HCT116 (cell line): Measurements from ENCODE around the gene KMT2C. TPM values are rescaled to one million over a fixed set of nuclear protein-coding genes. Genes with fewer than 3 reads are reported as not detected.

Source experiments
- ATAC-seq: fragments of 200-7000 bp; cut with Tn5 transposase; 2 replicates; pipeline ENCODE4 v1.9.1; 2020; ENCODE audit warnings: mild to moderate bottlenecking, moderate library complexity
- BruUV-seq: library from RNA; stranded (reverse); fragments of 400-500 nt; replicated peaks from 2 replicates; lab custom pipeline; 2021; lab: Mats Ljungman, UMichigan
- CTCF ChIA-PET: fragments of 300-600 bp; sonication (Branson Sonifier 250); formaldehyde crosslinking; loops from one replicate; lab custom pipeline; 2021; ENCODE audit warnings: antibody characterized with exemption; lab: Charles Lee
- POLR2A ChIA-PET: fragments of 300-600, 350-600 bp; sonication (Branson Sonifier 250); formaldehyde crosslinking; loops from one replicate; lab custom pipeline; 2021; ENCODE audit warnings: antibody characterized with exemption; lab: Charles Lee
- RAD21 ChIA-PET, 2 experiments: fragments of 300-600 bp; sonication (Branson Sonifier 250); formaldehyde crosslinking; loops; one replicate each; lab custom pipeline; 2023; ENCODE audit warnings: low total read pairs in 2 of 2; ENCODE audit not compliant: uncharacterized antibody in 2 of 2, unreplicated experiment in 2 of 2, low non-redundant PET in 1 of 2; lab: Charles Lee
- DNase-seq: peaks from one replicate; pipeline ENCODE4 v3.0.0-alpha.2; 2010; ENCODE audit warnings: low read depth, low spot score
- H2AFZ ChIP-seq: fragments of 200-600 bp; shearing (Covaris generic), sonication (generic); 2 replicates; pipeline ENCODE4 v1.6.1; 2017; ENCODE audit warnings: low read depth, mixed run types, mixed read lengths, antibody characterized with exemption, low read length; ENCODE audit not compliant: poor library complexity, severe bottlenecking
- H3K27ac ChIP-seq: 2 replicates; pipeline ENCODE4 v1.5.1; 2012; ENCODE audit warnings: low read depth, low read length
- H3K27me3 ChIP-seq: fragments of 200-600 bp; sonication (generic); 2 replicates; pipeline ENCODE4 v1.6.1; 2016; ENCODE audit warnings: mixed run types, low read length, mixed read lengths; ENCODE audit not compliant: insufficient read depth
- H3K36me3 ChIP-seq, 2 experiments: fragments of 200-500 bp in 1 of 2; fragments of 200-600 bp in 1 of 2; sonication (Bioruptor generic) in 1 of 2; sonication (generic) in 1 of 2; 2 replicates each; pipeline versions ENCODE4 v1.5.1 to v1.6.1; 2014 to 2016; ENCODE audit warnings: low read length in 2 of 2, inconsistent platforms in 1 of 2, mixed read lengths in 1 of 2, mixed run types in 1 of 2; ENCODE audit not compliant: insufficient read depth in 2 of 2, control insufficient read depth in 1 of 2
- H3K4me1 ChIP-seq, 2 experiments: fragments of 200-600 bp in 1 of 2; sonication (generic) in 1 of 2; 2 replicates each; pipeline versions ENCODE4 v1.5.1 to v1.6.1; 2012 to 2017; ENCODE audit warnings: low read length in 2 of 2, inconsistent platforms in 1 of 2, mild to moderate bottlenecking in 1 of 2, mixed read lengths in 1 of 2, mixed run types in 1 of 2, moderate library complexity in 1 of 2; ENCODE audit not compliant: insufficient read depth in 2 of 2, control insufficient read depth in 1 of 2
- H3K4me2 ChIP-seq: fragments of 200-600 bp; sonication (generic); 2 replicates; pipeline ENCODE4 v1.6.1; 2017; ENCODE audit warnings: mixed run types, low read length, mixed read lengths
- H3K4me3 ChIP-seq, 2 experiments: fragments of 200-600 bp in 1 of 2; sonication (generic) in 1 of 2; replicated peaks in 1 of 2; 2 replicates each; pipeline ENCODE4 v1.5.1; 2011 to 2016; ENCODE audit warnings: low read length in 2 of 2, control low read depth in 1 of 2, low read depth in 1 of 2, mild to moderate bottlenecking in 1 of 2, mixed read lengths in 1 of 2, mixed run types in 1 of 2
- H3K79me2 ChIP-seq: fragments of 200-600 bp; sonication (generic); 2 replicates; pipeline ENCODE4 v1.6.1; 2017; ENCODE audit warnings: mild to moderate bottlenecking, mixed run types, low read length, moderate library complexity, mixed read lengths; ENCODE audit not compliant: insufficient read depth
- H3K9ac ChIP-seq: fragments of 200-600 bp; sonication (generic); 2 replicates; pipeline ENCODE4 v1.6.1; 2016; ENCODE audit warnings: low read length, mixed read lengths
- H3K9me2 ChIP-seq: fragments of 200-600 bp; sonication (generic), shearing (Covaris generic); 2 replicates; pipeline ENCODE4 v1.6.1; 2017; ENCODE audit warnings: mixed run types, mild to moderate bottlenecking, moderate library complexity; ENCODE audit not compliant: insufficient read depth
- H3K9me3 ChIP-seq, 2 experiments: fragments of 200-500 bp in 1 of 2; fragments of 200-600 bp in 1 of 2; sonication (Bioruptor generic) in 1 of 2; sonication (generic) in 1 of 2; 2 replicates each; pipeline ENCODE4 v1.6.1; 2014 to 2017; ENCODE audit warnings: low read length in 2 of 2, mixed read lengths in 2 of 2, inconsistent platforms in 1 of 2, low read depth in 1 of 2, mild to moderate bottlenecking in 1 of 2, mixed run types in 1 of 2, moderate library complexity in 1 of 2; ENCODE audit not compliant: control insufficient read depth in 1 of 2, insufficient read depth in 1 of 2
- H4K20me1 ChIP-seq: fragments of 200-600 bp; sonication (generic), shearing (Covaris generic); 2 replicates; pipeline ENCODE4 v1.6.1; 2017; ENCODE audit warnings: mixed run types, mild to moderate bottlenecking, moderate library complexity; ENCODE audit not compliant: insufficient read depth
- JUND ChIP-seq: IDR thresholded peaks from 2 replicates; pipeline ENCODE4 v1.6.1; 2012
- REST ChIP-seq: IDR thresholded peaks from 2 replicates; pipeline ENCODE4 v1.6.1; 2012; ENCODE audit warnings: low read depth
- SRF ChIP-seq: IDR thresholded peaks from 2 replicates; pipeline ENCODE4 v1.6.1; 2012; ENCODE audit warnings: low read depth
- YY1 ChIP-seq: IDR thresholded peaks from 2 replicates; pipeline ENCODE4 v1.6.1; 2011; ENCODE audit warnings: low read length, low read depth, moderate library complexity, mild to moderate bottlenecking; ENCODE audit not compliant: insufficient replicate concordance; ENCODE audit errors: extremely low read depth
- ZBTB33 ChIP-seq: IDR thresholded peaks from 2 replicates; pipeline ENCODE4 v1.6.1; 2011; ENCODE audit warnings: mild to moderate bottlenecking, low read length, moderate library complexity; ENCODE audit not compliant: insufficient replicate concordance; ENCODE audit errors: extremely low read depth
- ZFX ChIP-seq: fragments of 450-650 bp; IDR thresholded peaks from 2 replicates; pipeline ENCODE4 v1.6.1; 2017
- intact Hi-C: fragments of 100-400 bp; cut with micrococcal nuclease; formaldehyde crosslinking; loops from 2 replicates; pipeline ENCODE4 v1.10.0; 2022
- total RNA-seq: library from RNA; stranded (reverse); gene quantifications from one replicate; pipeline ENCODE4 v1.2.1, GENCODE V29; 2021; ENCODE audit not compliant: unreplicated experiment
- TF ChIP-seq, protein P1 (sequence below), 3 experiments: fragments of 200-600 bp in 1 of 3; sonication (generic) in 1 of 3; IDR thresholded peaks in 2 of 3; conservative IDR thresholded peaks in 1 of 3; 2 replicates each; pipeline ENCODE4 v1.5.1; 2012 to 2017; ENCODE audit warnings: low read depth in 2 of 3, low read length in 2 of 3, antibody characterized with exemption in 1 of 3, borderline replicate concordance in 1 of 3, control low read depth in 1 of 3, mild to moderate bottlenecking in 1 of 3, mixed read lengths in 1 of 3, mixed run types in 1 of 3, moderate library complexity in 1 of 3; ENCODE audit not compliant: insufficient read depth in 1 of 3
- TF ChIP-seq, protein P2 (sequence below): IDR thresholded peaks from 2 replicates; pipeline ENCODE4 v1.6.1; 2012

Gene KMT2C
- total RNA-seq, 1 experiment from 2014 or later: 22.9 TPM

DNA sequence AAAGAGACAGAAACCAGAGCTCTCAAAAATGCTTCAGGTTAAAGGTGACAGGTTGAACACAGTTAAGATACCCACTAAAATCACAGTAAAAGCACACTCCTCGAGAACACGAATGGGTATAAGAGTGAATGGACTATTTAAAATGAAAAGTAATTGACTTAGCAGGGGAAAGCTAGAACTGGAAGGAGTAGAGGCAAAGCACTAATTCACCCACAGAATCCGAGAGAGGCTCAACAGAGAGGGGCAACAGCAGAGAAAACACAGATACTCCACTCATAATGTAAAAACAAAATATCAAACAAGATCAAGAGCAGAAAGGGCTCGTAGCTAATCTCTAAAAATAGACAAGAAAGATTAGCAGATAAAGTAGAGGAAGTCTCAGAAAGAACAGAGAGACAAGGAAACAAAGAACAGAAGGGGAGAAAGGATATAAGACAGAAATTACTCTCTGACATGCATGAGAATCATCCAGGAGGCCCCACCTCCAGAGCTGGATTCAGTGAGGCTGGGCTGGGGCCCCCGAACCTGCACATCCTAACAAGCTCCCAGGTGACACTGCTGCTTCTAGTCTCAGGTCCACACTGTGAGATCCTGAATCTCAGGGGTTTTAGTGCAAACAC, 292.7 kb downstream of the KMT2C start:
- TF ChIP-seq REST (no peak), ZBTB33 (no peak), ZFX (no peak), SRF (no peak), JUND (no peak), YY1 (no peak)
- TF ChIP-seq, protein P1, sequence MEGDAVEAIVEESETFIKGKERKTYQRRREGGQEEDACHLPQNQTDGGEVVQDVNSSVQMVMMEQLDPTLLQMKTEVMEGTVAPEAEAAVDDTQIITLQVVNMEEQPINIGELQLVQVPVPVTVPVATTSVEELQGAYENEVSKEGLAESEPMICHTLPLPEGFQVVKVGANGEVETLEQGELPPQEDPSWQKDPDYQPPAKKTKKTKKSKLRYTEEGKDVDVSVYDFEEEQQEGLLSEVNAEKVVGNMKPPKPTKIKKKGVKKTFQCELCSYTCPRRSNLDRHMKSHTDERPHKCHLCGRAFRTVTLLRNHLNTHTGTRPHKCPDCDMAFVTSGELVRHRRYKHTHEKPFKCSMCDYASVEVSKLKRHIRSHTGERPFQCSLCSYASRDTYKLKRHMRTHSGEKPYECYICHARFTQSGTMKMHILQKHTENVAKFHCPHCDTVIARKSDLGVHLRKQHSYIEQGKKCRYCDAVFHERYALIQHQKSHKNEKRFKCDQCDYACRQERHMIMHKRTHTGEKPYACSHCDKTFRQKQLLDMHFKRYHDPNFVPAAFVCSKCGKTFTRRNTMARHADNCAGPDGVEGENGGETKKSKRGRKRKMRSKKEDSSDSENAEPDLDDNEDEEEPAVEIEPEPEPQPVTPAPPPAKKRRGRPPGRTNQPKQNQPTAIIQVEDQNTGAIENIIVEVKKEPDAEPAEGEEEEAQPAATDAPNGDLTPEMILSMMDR (IDR thresholded peaks at IDR 0.05 in 2 of 3, conservative IDR thresholded peaks at IDR 0.05 in 1 of 3; ENCODE audit: borderline replicate concordance in 1 of 3, insufficient read depth in 1 of 3, low read depth in 2 of 3, low read length in 2 of 3): no peak
- TF ChIP-seq, protein P2, sequence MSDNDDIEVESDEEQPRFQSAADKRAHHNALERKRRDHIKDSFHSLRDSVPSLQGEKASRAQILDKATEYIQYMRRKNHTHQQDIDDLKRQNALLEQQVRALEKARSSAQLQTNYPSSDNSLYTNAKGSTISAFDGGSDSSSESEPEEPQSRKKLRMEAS: no peak

More for the DNA sequence above, 292.7 kb downstream of the KMT2C start:
- ChIA-PET RAD21 (no interaction called here), CTCF (no interaction called here), POLR2A (no interaction called here)
- no peak overlapping the region for H2AFZ ChIP-seq
- intact Hi-C loops: no loop called here
- H3K79me2 ChIP-seq: no peaks in the 10 kb centered on the region
- H3K9me2 ChIP-seq: no peaks in the 10 kb centered on the region
- H3K4me1 ChIP-seq: no peaks in the 10 kb centered on the region
- DNase-seq (no peak), ATAC-seq (no peak)
- H3K4me2 ChIP-seq: no peak overlapping the region
- H3K27ac ChIP-seq: no peak overlapping the region
- no peaks in the 10 kb centered on the region for H4K20me1 ChIP-seq
- H3K9me3 ChIP-seq: no peaks in the 10 kb centered on the region
- H3K36me3 ChIP-seq: peaks cover 16 to 23% of the 10 kb centered on the region in 2 experiments; a peak in 3 of 4 replicates
- H3K4me3 ChIP-seq: no peak overlapping the region
- BruUV-seq: no TSS peak
- no peaks in the 10 kb centered on the region for H3K27me3 ChIP-seq
- no peak overlapping the region for H3K9ac ChIP-seq
